Right lobe of liver (tissue), 4 donors: Measurements from ENCODE around the gene VSIG1.

Source experiments
- CTCF ChIP-seq, 4 donors: fragments of 200-600 bp in 3 of 4; fragments of 450-650 bp in 1 of 4; IDR thresholded peaks; one replicate each; pipeline versions ENCODE4 v1.5.1 to v1.8.0; 2016 to 2022; ENCODE audit warnings: antibody characterized with exemption in 4 of 4, mild to moderate bottlenecking in 2 of 4
- POLR2A ChIP-seq: fragments of 450-650 bp; IDR thresholded peaks from one replicate; pipeline ENCODE4 v1.6.1; 2017; ENCODE audit warnings: antibody characterized with exemption, mild to moderate bottlenecking
- donor health status: DM: no; HTN: no; CAD: no.
- donor health status: DM: no; HTN: no; CAD: no.
- donor health status: DM: no; HTN: yes; CAD: no.

GRCh38 chrX:108029928-108030711, 14.7 kb upstream of the VSIG1 start:
- TF ChIP-seq CTCF (IDR thresholded peaks at IDR 0.05) (no peak), POLR2A (no peak)
